GM18873 (cell line): ENCODE results near the gene TRRAP.

ENCODE experiments used
- ATAC-seq: cut with Tn5 transposase; IDR thresholded peaks from one replicate; pipeline ENCODE4 v1.9.1; 2021; ENCODE audit warnings: mild to moderate bottlenecking, moderate library complexity, moderate number of reproducible peaks; ENCODE audit not compliant: unreplicated experiment, low FRiP score

Gene TRRAP

GRCh38 chr7:99002148-99002826, 124.0 kb downstream of the TRRAP start:
- no peak for ATAC-seq

DNA sequence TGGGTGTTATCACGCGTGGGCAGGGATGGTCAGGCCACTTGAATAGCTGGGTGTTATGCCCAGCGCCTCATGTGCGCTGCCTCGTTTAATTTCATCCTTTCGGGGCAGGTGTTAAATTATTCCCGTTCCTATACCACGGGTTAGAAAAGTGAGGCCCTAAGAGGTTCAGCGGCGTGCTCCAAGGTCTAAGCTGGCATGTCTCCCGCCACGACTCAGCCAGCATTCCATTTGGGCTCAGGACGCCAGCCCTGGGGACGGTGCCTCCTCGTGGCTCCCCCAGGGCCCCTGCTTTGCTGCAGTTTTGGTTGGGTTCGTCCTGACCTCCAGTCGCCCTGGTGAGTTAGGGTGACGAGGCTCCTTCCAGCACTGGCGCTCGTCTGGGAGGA, 124.5 kb downstream of the TRRAP start:
- no peak for ATAC-seq

DNA sequence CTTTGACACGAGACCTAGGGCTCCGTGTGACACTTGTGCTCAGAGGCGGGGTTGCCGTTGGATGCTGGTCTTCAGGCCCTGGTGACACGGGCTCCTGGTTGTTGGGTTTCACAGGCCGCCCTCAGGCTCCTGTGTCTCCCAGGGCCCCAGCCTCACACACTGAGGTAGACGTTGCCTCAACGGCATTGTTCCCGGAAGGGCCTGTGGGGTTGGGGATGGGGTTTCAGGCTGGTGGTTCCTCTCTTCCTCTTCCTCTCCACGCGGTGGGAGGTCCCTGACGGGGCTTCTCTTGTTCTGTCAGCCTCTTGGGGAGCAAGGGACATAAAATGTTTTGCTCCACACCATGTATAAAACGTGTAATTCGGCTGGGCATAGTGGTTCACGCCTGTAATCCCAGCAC, 125.1 kb downstream of the TRRAP start:
- ATAC-seq, result no peak

DNA sequence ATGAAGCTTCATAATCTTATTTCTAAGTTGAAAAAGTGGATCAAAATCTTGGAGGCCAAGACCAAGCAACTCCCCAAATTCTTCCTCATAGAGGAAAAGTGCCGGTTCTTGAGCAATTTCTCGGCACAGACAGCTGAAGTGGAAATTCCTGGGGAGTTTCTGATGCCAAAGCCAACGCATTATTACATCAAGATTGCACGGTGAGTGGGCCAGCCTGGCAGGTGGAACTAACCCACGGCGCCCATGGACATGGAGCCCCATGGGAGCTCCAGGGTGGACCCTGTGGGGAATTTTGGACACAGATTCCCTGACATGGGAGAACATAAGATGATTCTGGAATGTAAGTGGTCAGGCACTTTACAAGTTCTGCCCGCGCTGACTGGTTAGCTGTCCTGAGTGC, 125.9 kb downstream of the TRRAP start:
- ATAC-seq, result no peak

DNA sequence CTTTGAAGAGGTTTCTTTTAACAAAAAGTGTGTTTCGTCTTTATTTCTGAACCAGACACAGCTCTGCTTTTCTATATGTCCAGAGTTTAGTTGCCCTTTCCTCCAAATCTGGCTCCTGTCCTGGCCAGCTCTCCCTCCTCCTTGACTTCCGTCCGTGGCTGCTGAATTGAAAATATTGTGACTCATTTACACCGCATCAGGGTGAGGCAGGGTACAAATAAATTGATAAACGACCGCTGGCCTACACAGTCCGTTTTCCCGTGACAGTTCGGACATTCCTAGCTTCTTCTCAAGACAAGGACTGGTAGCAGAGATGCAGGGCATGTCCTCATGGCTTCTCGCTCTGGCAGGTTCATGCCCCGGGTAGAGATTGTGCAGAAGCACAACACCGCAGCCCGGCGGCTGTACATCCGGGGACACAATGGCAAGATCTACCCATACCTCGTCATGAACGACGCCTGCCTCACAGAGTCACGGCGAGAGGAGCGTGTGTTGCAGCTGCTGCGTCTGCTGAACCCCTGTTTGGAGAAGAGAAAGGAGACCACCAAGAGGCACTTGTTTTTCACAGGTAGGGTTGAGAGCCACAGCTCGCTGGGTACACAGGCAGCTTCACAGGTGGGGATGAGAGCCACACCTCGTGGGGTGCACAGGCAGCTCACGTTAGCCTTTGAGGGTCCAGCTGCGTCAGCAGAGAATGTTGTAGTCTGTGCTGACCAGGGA, 126.6 kb downstream of the TRRAP start:
- no peak for ATAC-seq

DNA sequence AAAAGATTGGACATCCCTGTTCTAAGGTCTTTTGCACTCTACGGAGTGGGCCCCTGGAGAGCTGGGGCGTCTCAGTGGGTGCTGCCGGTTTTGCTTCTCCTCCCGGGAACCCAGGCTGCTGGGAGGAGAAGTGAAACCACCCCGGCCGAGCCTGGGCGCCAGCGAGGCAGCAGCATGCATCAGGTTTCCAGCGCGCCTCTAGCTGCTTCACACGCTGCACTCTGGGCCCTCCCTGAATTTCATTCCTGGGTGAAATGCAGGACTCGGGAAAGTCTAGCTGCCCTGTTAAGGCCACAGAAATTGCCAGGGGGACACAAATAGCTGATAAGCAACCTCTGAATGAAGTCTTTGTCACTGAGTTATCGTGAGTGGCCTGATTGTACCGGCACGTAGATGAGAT, 127.4 kb downstream of the TRRAP start:
- ATAC-seq, result no peak

- ATAC-seq, result no peak
These were observed 128.6 kb downstream of the TRRAP start for GRCh38 chr7:99006739-99007424.

DNA sequence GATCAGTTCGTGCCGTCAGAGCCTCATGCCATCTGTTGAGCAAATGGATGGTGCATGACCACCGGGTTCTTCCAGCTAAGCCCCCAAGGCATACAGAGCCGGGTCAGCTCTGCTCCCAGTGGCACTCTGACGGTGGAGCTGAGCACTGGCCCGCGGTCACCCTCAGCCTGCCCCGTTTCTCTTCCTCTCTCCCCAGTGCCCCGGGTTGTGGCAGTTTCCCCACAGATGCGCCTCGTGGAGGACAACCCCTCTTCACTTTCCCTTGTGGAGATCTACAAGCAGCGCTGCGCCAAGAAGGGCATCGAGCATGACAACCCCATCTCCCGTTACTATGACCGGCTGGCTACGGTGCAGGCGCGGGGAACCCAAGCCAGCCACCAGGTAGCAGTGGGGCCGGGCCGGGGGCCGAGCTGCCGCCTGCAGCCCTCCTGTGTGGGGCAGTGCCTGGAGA, 129.9 kb downstream of the TRRAP start:
- ATAC-seq, result no peak

DNA sequence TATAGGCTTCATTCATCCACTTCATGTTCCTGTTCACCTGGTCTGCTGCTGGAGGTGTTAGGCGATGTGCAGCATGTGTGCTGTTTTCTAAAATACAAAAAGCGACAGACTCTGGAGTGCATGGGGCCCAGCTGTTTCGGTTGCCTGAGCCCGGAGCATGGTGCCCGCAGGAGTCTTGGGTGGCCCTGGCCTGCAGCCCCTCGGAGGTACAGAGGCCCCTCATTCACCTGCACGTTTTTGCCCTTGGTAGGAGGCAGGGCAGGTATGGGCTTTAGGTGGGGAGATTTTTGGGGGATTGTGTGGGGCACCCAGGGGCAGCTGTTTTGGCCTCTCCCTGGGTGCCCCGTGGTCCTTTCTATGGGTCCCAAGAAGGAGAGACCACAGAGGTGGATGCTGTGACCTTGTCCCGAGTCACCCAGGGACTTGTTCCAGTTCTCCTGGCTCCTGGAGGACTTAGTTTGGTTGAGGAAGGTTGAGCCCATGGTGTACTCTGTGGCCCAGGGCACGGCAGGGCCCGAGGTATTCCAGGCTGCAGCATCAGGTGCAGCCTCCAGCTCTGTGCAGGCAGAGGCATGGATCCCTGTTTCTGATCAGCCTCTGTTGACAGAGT, 130.7 kb downstream of the TRRAP start:
- ATAC-seq, result no peak

DNA sequence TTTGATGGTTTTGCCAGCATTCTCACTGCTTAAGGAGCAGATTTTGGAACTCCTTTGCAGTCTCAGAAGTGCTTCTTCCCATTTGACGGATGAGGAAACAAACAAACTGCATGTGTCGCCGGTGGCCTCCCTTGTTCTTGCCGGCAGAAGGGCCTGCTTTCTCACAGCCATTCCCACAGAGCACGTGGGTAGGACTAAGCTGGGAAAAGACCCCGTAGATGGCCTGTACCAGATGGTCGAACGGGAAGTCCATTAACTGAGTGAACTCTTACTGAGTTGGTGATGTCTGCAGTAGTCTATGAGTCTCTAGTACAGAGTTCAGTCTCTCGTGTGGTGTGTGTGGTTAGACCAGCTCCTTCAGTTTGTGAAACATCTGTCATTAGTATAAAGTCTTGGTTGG, 131.9 kb downstream of the TRRAP start:
- ATAC-seq, result no peak

GRCh38 chr7:99011341-99011705, 133.0 kb downstream of the TRRAP start:
- ATAC-seq, result no peak

DNA sequence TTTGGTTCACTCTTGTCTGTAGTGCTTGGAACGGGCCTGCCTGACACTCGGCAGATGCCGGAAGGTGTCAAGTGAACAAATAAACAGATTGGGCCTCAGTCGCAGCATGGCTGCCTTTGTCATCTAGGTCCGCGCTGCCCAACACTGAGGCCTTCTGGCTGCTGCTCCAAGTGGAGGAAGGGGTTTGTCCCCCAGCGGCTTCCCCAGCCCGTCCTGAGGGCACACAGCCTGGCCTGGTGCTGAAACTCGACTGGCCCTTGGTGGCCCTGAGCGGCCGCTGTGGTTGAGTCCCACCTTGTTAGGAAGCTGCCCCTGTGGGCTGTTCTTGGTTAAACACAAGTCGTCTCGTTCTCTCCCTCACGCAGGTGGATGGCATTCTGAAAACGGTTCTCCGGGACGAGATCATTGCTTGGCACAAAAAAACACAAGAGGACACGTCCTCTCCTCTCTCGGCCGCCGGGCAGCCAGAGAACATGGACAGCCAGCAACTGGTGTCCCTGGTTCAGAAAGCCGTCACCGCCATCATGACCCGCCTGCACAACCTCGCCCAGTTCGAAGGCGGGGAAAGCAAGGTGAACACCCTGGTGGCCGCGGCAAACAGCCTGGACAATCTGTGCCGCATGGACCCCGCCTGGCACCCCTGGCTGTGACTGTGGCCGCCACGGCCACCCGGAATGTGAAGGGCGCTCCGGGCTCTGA, 133.5 kb downstream of the TRRAP start:
- ATAC-seq, result no peak

- no peak for ATAC-seq
These were observed 134.4 kb downstream of the TRRAP start for GRCh38 chr7:99012722-99013121.

- ATAC-seq, result no peak
These were observed 135.2 kb downstream of the TRRAP start for GRCh38 chr7:99013266-99014112.

DNA sequence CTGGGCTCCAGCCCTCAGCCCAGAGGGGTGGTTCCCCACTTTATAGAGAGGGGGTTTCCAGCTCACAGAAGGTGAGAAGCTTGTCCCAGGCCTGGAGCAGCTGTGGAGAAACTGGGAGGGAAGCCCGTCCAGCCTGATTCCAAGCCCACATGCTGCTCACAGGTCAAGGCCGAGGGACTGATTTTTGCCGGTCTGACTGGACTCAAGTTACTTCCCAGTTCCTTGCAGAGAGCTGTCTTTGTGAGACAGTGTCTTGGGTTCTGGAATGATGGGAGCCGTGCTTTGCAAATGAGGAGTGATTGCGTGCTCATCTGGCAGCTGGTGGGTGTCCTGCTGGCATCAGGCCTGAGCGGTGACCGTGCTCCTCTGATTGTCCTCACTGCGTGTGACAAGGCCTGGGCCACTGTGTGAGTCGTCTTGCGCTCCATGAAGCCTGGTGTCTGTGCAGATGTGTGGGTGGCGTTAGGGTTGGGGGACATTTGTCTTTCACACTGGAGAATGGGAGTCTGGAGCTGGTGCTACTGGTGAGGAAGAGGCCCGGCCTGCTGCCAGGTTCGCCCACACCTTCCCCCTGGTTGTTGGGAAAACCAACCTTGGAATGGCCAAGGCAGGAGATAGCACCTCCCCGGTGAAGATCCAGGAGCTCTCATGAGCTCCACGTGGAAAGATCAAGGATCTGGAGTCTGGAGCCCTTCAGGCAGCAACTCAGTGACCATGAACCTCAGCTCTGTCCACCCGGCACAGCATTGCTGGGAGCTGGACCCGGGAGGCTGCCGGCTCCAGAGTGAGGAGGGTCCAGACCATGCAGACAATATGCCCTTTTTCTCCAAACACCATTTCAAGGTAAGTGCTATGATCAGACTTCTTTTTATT, 136.0 kb downstream of the TRRAP start:
- no peak for ATAC-seq

- ATAC-seq, result no peak
These were observed 137.9 kb downstream of the TRRAP start for GRCh38 chr7:99016196-99016595.

DNA sequence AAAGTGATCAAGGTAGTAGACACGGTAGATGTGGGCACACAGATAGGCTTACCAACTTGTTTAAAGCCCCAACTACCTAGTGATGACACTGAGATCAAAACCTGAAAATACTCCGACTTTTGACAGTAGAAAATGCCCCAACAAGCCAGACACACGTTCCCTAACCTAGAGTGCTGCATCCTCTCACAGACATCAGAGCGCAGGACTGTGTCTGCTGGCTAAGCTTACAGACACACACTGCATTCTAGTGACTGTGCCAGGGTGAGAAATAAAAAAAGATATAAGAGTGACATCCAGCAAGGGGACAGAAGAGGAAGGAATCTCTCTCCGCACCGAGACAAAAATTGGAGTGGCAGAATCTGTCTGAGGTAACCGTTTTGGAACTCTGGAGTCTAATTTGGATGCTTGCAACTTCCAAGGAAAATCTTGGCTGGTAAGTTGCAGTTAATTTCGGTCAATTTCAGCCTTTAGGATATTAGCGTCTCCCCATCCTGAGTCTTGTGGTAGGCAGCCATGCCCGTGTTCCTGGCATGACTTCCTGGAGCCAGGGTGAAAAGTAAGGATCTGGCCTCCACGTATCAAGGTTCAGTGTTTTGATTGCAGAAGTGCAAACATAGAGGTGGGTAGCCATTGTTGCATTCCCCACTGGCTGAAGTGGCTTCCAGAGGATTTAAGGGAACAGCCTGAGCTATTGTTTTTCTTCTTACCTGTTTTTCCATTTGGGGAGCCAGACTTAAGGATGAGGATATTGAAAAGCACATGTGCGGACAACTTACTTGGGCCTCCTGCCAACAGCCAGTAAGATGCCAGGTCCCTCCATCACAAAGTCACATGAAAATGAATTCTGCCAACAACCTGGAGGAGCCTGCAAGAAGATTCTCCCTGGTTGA, 141.4 kb downstream of the TRRAP start:
- no peak for ATAC-seq

DNA sequence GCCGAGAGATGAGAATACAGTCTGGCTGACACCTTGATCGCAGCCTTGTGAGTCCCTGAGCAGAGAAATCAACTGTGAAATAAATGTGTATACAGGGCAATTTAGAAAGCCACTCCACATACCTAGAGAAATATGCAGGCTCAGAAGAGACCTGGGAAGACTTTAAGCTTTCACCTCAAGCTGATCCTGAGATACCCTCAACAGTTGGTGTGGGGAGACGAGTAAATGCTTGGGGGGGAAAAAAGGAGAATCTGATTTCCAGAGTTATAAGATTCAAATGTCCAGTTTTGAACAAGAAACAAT, 142.0 kb downstream of the TRRAP start:
- no peak for ATAC-seq
